Thymus (tissue), 11 donors: ENCODE results near the gene MARK4. TPM values are rescaled to one million over a fixed set of nuclear protein-coding genes. Genes with fewer than 3 reads are reported as not detected.

Source experiments
- DNase-seq, 9 donors: peaks; one replicate each; pipeline ENCODE4 v3.0.0-alpha.2; 2013; ENCODE audit warnings: low spot score in 9 of 9, low read depth in 6 of 9, missing footprints in 1 of 9
- H3K27ac ChIP-seq, 2 donors: one replicate each; pipeline ENCODE4 v1.5.1; 2013; ENCODE audit warnings: control low read depth in 1 of 2, low read depth in 1 of 2, low read length in 1 of 2, mild to moderate bottlenecking in 1 of 2, moderate library complexity in 1 of 2
- H3K27me3 ChIP-seq, 2 donors: one replicate each; pipeline ENCODE4 v1.5.1; 2013; ENCODE audit warnings: low read length in 1 of 2; ENCODE audit not compliant: control insufficient read depth in 2 of 2, insufficient read depth in 1 of 2
- H3K36me3 ChIP-seq, 2 donors: one replicate each; pipeline ENCODE4 v1.5.1; 2013; ENCODE audit warnings: low read length in 1 of 2, mild to moderate bottlenecking in 1 of 2, moderate library complexity in 1 of 2; ENCODE audit not compliant: control insufficient read depth in 2 of 2, insufficient read depth in 2 of 2
- H3K4me1 ChIP-seq, 2 donors: one replicate each; pipeline ENCODE4 v1.5.1; 2013; ENCODE audit warnings: low read length in 2 of 2; ENCODE audit not compliant: control insufficient read depth in 2 of 2, insufficient read depth in 2 of 2
- H3K4me3 ChIP-seq, 2 donors: one replicate each; pipeline ENCODE4 v1.5.1; 2013; ENCODE audit warnings: low read length in 2 of 2, control low read depth in 1 of 2, mild to moderate bottlenecking in 1 of 2
- H3K9me3 ChIP-seq, 2 donors: one replicate each; pipeline ENCODE4 v1.5.1; 2013; ENCODE audit warnings: low read length in 1 of 2, mild to moderate bottlenecking in 1 of 2; ENCODE audit not compliant: control insufficient read depth in 2 of 2, insufficient read depth in 1 of 2
- WGBS: extraction: QIAGEN DNeasy Blood & Tissue Kit; methylation state at CpG from one replicate; pipeline ENCODE4 v1.1.7; 2013; 5-methylcytosine and 5-hydroxymethylcytosine counted together
- polyA plus RNA-seq: library from polyadenylated mRNA; stranded (reverse); fragments of 200-250 nt; gene quantifications from one replicate; pipeline ENCODE4 v1.2.3, GENCODE V29; 2013
- total RNA-seq: library from RNA; stranded (reverse); fragments of 120-200 nt; gene quantifications from one replicate; pipeline ENCODE4 v1.2.4, GENCODE V29; 2013
- donor health status: healthy.

The MARK4 gene
- total and polyA plus RNA-seq, 2 donors, result 6.0 to 9.8 TPM

- DNase-seq, result no peak
- H3K36me3 ChIP-seq, result peaks cover 2 to 4% of the 10 kb centered on the region in 2 donors
- no peaks in the 10 kb centered on the region for H3K9me3 ChIP-seq
- peaks cover 18 to 34% of the 10 kb centered on the region in 2 donors for H3K4me1 ChIP-seq
- peaks cover 0 to 20% of the 10 kb centered on the region in 2 donors for H3K27me3 ChIP-seq
- H3K27ac ChIP-seq, result no peak overlapping the region
- H3K4me3 ChIP-seq, result no peak overlapping the region
- 72% methylated on average over 11 of the region's 11 CpGs for WGBS
These were observed 1.6 kb upstream of the MARK4 start for GRCh38 chr19:45249261-45250033.

GRCh38 chr19:45250216-45250831 is 747 bp upstream of the MARK4 start:
- DNase-seq, result no peak

GRCh38 chr19:45251452-45252354 is 632 bp downstream of the MARK4 start:
- peak in 4 of 9 donors; percentile 12 to 49 (median 27) for DNase-seq
- H3K4me3 ChIP-seq, result peak overlapping the region; percentile 77 to 83
- H3K4me1 ChIP-seq, result peaks cover 18 to 34% of the 10 kb centered on the region in 2 donors
- peaks cover 2 to 4% of the 10 kb centered on the region in 2 donors for H3K36me3 ChIP-seq
- 2% methylated on average over 57 of the region's 57 CpGs for WGBS
- H3K9me3 ChIP-seq, result no peaks in the 10 kb centered on the region
- H3K27ac ChIP-seq, result no peak overlapping the region
- peaks cover 0 to 9% of the 10 kb centered on the region in 2 donors for H3K27me3 ChIP-seq

More at GRCh38 chr19:45250216-45250831, 747 bp upstream of the MARK4 start:
- Histone ChIP-seq H3K4me3 (peak overlapping the region; percentile 50 to 83), H3K4me1 (peaks cover 18 to 34% of the 10 kb centered on the region in 2 donors), H3K36me3 (peaks cover 2 to 4% of the 10 kb centered on the region in 2 donors), H3K27me3 (peaks cover 0 to 11% of the 10 kb centered on the region in 2 donors), H3K9me3 (no peaks in the 10 kb centered on the region), H3K27ac (no peak overlapping the region)
- WGBS, result 71% methylated on average over 14 of the region's 14 CpGs

- WGBS, result 84% methylated on average over 12 of the region's 12 CpGs
- peaks cover 0 to 9% of the 10 kb centered on the region in 2 donors for H3K27me3 ChIP-seq
- H3K27ac ChIP-seq, result no peak overlapping the region
- H3K9me3 ChIP-seq, result no peaks in the 10 kb centered on the region
- no peak overlapping the region for H3K4me3 ChIP-seq
- peaks cover 2 to 4% of the 10 kb centered on the region in 2 donors for H3K36me3 ChIP-seq
- H3K4me1 ChIP-seq, result peaks cover 18 to 34% of the 10 kb centered on the region in 2 donors
- DNase-seq, result no peak
These were observed 2.4 kb downstream of the MARK4 start for GRCh38 chr19:45253396-45254027.

GRCh38 chr19:45254044-45254531 is 3.0 kb downstream of the MARK4 start:
- no peak for DNase-seq
- peaks cover 18 to 32% of the 10 kb centered on the region in 2 donors for H3K4me1 ChIP-seq
- H3K9me3 ChIP-seq, result no peaks in the 10 kb centered on the region
- WGBS, result 87% methylated on average over 11 of the region's 11 CpGs
- peaks cover 4 to 8% of the 10 kb centered on the region in 2 donors for H3K36me3 ChIP-seq
- H3K27ac ChIP-seq, result no peak overlapping the region
- peaks cover 0 to 9% of the 10 kb centered on the region in 2 donors for H3K27me3 ChIP-seq
- no peak overlapping the region for H3K4me3 ChIP-seq

- no peaks in the 10 kb centered on the region for H3K27me3 ChIP-seq
- 97% methylated on average over 9 of the region's 9 CpGs for WGBS
- DNase-seq, result no peak
- no peaks in the 10 kb centered on the region for H3K9me3 ChIP-seq
- H3K4me3 ChIP-seq, result no peak overlapping the region
- H3K36me3 ChIP-seq, result peaks cover 7 to 8% of the 10 kb centered on the region in 2 donors
- peaks cover 14 to 24% of the 10 kb centered on the region in 2 donors for H3K4me1 ChIP-seq
- no peak overlapping the region for H3K27ac ChIP-seq
These were observed 4.6 kb downstream of the MARK4 start for GRCh38 chr19:45255611-45256157.

- WGBS, result over 99% methylated on average over 4 of the region's 4 CpGs
- no peaks in the 10 kb centered on the region for H3K9me3 ChIP-seq
- peaks cover 7 to 8% of the 10 kb centered on the region in 2 donors for H3K36me3 ChIP-seq
- H3K4me1 ChIP-seq, result peaks cover 13 to 21% of the 10 kb centered on the region in 2 donors
- no peak overlapping the region for H3K4me3 ChIP-seq
- H3K27ac ChIP-seq, result no peak overlapping the region
- no peak for DNase-seq
- H3K27me3 ChIP-seq, result no peaks in the 10 kb centered on the region
These were observed 5.8 kb downstream of the MARK4 start for GRCh38 chr19:45256836-45257235.

- Histone ChIP-seq H3K9me3 (no peaks in the 10 kb centered on the region), H3K36me3 (peaks cover 9 to 11% of the 10 kb centered on the region in 2 donors), H3K27ac (no peak overlapping the region), H3K4me3 (no peak overlapping the region), H3K27me3 (no peaks in the 10 kb centered on the region), H3K4me1 (peaks cover under 1 to 3% of the 10 kb centered on the region in 2 donors)
- no peak for DNase-seq
- 98% methylated on average over 19 of the region's 19 CpGs for WGBS
These were observed 7.8 kb downstream of the MARK4 start for GRCh38 chr19:45258862-45259261.
